ENCODE measurements around the gene HVCN1. TPM values are rescaled to one million over a fixed set of nuclear protein-coding genes. Genes with fewer than 3 reads are reported as not detected.

The HVCN1 gene
- total RNA-seq, 1 experiment from 2014 or later: 0.99 TPM

- BruUV-seq (replicated peaks): no TSS peak
- CTCF ChIA-PET: no interaction called here
- Mint-ChIP-seq H3K27me3 (ENCODE audit: unreplicated experiment) (peaks cover 25% of the 10 kb centered on the region), H3K9me3 (ENCODE audit: low read depth, unreplicated experiment) (no peaks in the 10 kb centered on the region), H3K4me1 (ENCODE audit: low read depth, unreplicated experiment) (no peaks in the 10 kb centered on the region), H3K4me3 (ENCODE audit: low read depth, unreplicated experiment) (no peak overlapping the region), H3K27ac (ENCODE audit: unreplicated experiment) (no peak overlapping the region), H3K36me3 (ENCODE audit: insufficient read depth, unreplicated experiment) (no peaks in the 10 kb centered on the region)
- intact Hi-C loops (cut with micrococcal nuclease; ENCODE audit: unreplicated experiment): no loop called here
- TF ChIP-seq, protein P1, sequence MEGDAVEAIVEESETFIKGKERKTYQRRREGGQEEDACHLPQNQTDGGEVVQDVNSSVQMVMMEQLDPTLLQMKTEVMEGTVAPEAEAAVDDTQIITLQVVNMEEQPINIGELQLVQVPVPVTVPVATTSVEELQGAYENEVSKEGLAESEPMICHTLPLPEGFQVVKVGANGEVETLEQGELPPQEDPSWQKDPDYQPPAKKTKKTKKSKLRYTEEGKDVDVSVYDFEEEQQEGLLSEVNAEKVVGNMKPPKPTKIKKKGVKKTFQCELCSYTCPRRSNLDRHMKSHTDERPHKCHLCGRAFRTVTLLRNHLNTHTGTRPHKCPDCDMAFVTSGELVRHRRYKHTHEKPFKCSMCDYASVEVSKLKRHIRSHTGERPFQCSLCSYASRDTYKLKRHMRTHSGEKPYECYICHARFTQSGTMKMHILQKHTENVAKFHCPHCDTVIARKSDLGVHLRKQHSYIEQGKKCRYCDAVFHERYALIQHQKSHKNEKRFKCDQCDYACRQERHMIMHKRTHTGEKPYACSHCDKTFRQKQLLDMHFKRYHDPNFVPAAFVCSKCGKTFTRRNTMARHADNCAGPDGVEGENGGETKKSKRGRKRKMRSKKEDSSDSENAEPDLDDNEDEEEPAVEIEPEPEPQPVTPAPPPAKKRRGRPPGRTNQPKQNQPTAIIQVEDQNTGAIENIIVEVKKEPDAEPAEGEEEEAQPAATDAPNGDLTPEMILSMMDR (IDR thresholded peaks at IDR 0.05; ENCODE audit: unreplicated experiment): no peak
- DNase-seq: no peak
Measured at GRCh38 chr12:110680032-110680431, 8.9 kb downstream of the HVCN1 start.

- CTCF ChIA-PET: no interaction called here
- BruUV-seq (replicated peaks): no TSS peak
- Mint-ChIP-seq H3K27ac (ENCODE audit: unreplicated experiment) (no peak overlapping the region), H3K4me1 (ENCODE audit: low read depth, unreplicated experiment) (no peaks in the 10 kb centered on the region), H3K9me3 (ENCODE audit: low read depth, unreplicated experiment) (no peaks in the 10 kb centered on the region), H3K4me3 (ENCODE audit: low read depth, unreplicated experiment) (no peak overlapping the region), H3K36me3 (ENCODE audit: insufficient read depth, unreplicated experiment) (no peaks in the 10 kb centered on the region), H3K27me3 (ENCODE audit: unreplicated experiment) (peaks cover 16% of the 10 kb centered on the region)
- intact Hi-C loops (cut with micrococcal nuclease; ENCODE audit: unreplicated experiment): no loop called here
- no peak for DNase-seq
- TF ChIP-seq, protein P1 (IDR thresholded peaks at IDR 0.05; ENCODE audit: unreplicated experiment): no peak
Measured at GRCh38 chr12:110679201-110679600, 9.7 kb downstream of the HVCN1 start.

DNA sequence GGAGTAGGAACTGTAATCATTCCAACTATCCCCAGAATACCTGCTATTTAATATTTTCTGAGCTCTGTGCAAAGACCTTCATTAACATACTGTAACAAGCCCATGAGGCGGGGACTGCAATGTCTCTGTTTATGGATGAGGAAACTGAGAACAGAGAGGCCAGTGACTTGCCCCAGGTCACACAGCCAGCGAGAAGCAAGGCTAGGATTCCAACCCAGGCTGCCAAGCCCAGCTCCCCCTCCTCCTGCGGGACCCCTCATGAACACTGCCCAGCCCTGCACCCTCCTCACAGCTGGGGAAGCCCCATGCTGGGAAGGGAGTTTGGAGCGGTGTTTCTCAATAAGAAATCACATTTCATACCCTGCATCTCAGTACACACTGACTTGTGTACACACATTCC lies 10.9 kb downstream of the HVCN1 start:
- CTCF ChIA-PET: interaction anchor here (0.5 kb wide), 2 partner anchors 146 to 232 kb away, joined by 4 read pairs; no protein-coding TSS in a partner anchor
- no peaks in the 10 kb centered on the region for H3K4me1 Mint-ChIP-seq (ENCODE audit: low read depth, unreplicated experiment)
- no TSS peak for BruUV-seq (replicated peaks)
- no peaks in the 10 kb centered on the region for H3K36me3 Mint-ChIP-seq (ENCODE audit: insufficient read depth, unreplicated experiment)
- intact Hi-C loops (cut with micrococcal nuclease; ENCODE audit: unreplicated experiment): no loop called here
- no peak overlapping the region for H3K27ac Mint-ChIP-seq (ENCODE audit: unreplicated experiment)
- DNase-seq: no peak
- H3K27me3 Mint-ChIP-seq (ENCODE audit: unreplicated experiment): peaks cover 16% of the 10 kb centered on the region
- H3K9me3 Mint-ChIP-seq (ENCODE audit: low read depth, unreplicated experiment): no peaks in the 10 kb centered on the region
- no peak overlapping the region for H3K4me3 Mint-ChIP-seq (ENCODE audit: low read depth, unreplicated experiment)
- TF ChIP-seq, protein P1 (IDR thresholded peaks at IDR 0.05; ENCODE audit: unreplicated experiment): no peak

DNA sequence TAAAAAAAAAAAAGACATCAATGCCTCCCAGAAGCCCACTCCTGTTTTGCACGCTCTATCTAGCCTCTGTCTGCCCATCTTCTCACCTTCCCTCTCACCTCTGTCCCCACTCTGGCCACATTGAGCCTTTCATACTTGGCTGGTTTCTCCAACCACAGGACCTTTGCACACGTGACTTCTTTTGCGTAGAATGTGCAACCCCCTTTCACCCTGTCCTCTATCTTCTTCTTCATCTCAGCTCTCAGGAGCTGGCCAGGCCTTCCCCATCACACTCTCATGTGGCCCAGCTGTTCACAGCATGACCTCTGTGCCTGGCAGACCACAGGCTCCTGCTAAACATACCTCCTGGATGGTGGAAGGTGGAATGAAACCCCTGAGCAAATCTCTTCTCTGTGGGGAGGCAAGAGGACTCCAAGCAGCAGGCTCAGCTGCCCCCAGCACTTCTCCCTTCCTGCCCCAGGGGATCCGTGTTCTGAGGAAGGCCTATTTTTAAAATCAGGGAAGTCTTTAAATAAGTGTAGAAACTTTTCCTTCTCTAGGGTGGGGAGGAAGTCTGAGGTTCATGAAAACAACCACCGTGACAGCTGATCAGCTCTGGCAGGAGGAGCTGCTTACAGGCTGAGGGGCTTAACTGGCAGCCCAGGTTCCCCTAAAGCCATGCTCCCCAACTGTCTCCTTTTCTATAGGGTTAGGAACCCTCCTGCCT lies 11.6 kb downstream of the HVCN1 start:
- TF ChIP-seq, protein P1 (IDR thresholded peaks at IDR 0.05; ENCODE audit: unreplicated experiment): no peak
- Mint-ChIP-seq H3K27ac (ENCODE audit: unreplicated experiment) (no peak overlapping the region), H3K9me3 (ENCODE audit: low read depth, unreplicated experiment) (no peaks in the 10 kb centered on the region), H3K27me3 (ENCODE audit: unreplicated experiment) (peaks cover 16% of the 10 kb centered on the region), H3K36me3 (ENCODE audit: insufficient read depth, unreplicated experiment) (no peaks in the 10 kb centered on the region), H3K4me3 (ENCODE audit: low read depth, unreplicated experiment) (no peak overlapping the region), H3K4me1 (ENCODE audit: low read depth, unreplicated experiment) (no peaks in the 10 kb centered on the region)
- BruUV-seq (replicated peaks): no TSS peak
- DNase-seq: no peak
- CTCF ChIA-PET: interaction anchor here (0.5 to 0.7 kb wide), 4 partner anchors 49 to 232 kb away, joined by 3 to 6 read pairs (median 4); no protein-coding TSS in a partner anchor
- intact Hi-C loops (cut with micrococcal nuclease; ENCODE audit: unreplicated experiment): no loop called here

Measured in Calu3 (cell line).